Cardiac ventricle fibroblast (primary cell): ENCODE results near the gene SPATA9. TPM values are rescaled to one million over a fixed set of nuclear protein-coding genes. Genes with fewer than 3 reads are reported as not detected.

ENCODE experiments used
- total RNA-seq: library from RNA; depleted of rRNA; stranded (reverse); fragments of >200 nt; gene quantifications from 2 replicates; pipeline ENCODE4 v1.2.3, GENCODE V29; 2015

SPATA9 gene, protein sequence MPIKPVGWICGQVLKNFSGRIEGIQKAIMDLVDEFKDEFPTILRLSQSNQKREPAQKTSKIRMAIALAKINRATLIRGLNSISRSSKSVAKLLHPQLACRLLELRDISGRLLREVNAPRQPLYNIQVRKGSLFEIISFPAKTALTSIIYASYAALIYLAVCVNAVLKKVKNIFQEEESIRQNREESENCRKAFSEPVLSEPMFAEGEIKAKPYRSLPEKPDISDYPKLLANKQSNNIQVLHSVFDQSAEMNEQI
- not detected in 2 replicates for total RNA-seq

DNA sequence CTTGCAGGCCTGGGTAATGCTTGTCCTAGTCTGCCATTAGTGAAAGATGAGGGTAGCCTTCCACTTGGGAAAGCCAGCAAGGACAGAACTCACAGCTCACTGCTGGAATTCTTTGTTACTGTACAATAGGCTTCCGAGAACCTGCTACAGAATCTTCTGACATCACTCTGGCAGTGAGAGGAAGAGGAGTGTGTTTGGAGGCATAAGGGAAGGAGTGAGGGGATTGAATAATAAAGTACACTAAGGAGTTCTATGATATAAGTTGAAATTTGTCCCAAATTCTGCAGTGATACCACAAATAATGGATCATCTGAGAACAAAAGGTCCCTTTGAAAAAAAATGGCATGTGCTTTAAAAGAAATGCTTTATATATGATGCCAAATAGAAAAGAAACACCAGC is at the start of gene SPATA9:
SPATA9 (minus strand) TSS at position 101 of the 400 bp plus-strand sequence. CDS start 137 bp downstream, outside the sequence.

DNA sequence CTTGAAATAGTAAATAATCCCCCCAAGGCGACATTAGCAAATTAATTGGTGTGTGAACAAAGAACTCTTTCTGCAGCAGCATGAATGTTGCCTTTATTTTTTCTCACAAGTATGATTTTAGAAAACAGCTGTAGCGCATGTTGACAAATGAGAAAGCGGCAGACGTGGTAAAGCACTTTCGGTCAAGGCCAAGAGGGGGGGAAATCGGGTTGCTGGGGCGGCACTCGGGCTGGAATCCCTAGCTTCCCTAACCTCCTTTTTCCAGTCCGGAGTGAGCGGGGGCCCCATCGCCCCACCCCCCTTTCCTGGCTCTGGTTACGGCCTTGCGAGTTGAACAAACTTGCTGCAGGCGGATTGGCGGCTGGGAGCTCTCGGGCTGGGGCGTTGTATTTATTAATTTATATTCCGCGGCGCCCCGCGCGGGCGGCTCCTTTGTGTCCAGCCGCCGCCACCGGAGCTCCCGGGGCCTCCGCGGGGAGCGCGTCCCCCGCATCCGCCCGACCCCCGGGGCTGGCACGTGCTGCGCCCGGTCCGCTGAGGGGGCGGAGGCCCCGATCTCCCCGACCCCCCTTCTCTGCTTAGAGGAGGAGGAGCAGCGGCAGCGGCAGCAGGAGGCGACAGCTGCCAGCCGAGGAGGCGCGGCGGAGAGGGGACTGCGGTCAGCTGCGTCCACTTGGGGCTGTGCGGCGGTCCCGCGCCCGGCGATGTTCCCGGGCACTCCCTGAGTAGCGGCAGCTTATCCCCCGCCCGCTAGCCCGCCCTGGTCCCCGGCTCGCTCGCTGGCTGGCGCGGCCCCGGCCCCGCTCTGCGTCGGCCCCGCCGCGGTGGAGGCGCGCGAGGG is 48.2 kb upstream of the SPATA9 start, which contains the start of gene RHOBTB3:
RHOBTB3 (plus strand) TSS at position 607 of the 841 bp plus-strand sequence. CDS start 347 bp downstream, outside the sequence.

DNA sequence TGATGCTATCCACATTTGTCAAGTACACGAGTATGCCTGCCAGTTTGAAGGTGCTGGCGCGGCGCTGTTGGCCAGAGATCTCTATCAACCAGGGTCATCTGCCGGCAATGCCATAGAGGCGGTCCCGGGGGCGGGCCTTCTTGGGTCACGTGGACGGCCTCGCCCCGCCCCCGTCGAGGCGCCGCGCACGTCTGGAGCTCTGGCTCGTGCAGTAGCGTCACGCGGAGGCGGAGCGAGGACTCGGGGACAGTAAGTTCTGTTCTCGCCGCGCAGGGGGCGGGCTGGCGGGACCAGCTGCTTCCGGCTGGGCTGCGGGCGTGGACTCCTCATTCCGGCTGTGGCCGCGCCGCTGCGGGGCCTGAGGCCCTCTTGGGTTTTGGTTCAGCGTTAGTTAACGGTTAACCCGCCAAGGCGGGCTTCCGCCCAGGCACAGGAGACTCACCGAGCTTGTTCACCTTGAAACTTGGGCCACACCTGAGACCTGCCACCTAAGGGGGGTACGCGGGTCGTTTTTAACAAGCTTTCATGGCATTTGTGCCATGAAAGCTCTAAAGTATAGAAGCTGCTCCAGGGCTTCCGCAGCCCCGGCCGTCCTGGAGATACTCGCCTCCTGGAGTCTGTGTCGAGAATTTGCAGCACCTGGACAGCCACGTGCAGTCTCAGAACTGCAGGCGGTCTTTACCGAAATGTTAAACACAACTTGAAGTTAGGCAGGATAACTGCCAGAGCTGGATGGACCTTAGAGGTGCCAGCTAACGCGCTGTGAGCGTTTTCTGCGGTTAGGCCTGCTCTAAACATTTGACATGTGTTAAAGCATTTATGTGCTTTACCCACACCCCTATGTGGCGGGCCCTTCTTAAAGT is 36.0 kb downstream of the SPATA9 start, which contains the start of gene RFESD:
RFESD (plus strand) TSS at position 209 of the 863 bp plus-strand sequence. CDS start 5,495 bp downstream, outside the sequence.

DNA sequence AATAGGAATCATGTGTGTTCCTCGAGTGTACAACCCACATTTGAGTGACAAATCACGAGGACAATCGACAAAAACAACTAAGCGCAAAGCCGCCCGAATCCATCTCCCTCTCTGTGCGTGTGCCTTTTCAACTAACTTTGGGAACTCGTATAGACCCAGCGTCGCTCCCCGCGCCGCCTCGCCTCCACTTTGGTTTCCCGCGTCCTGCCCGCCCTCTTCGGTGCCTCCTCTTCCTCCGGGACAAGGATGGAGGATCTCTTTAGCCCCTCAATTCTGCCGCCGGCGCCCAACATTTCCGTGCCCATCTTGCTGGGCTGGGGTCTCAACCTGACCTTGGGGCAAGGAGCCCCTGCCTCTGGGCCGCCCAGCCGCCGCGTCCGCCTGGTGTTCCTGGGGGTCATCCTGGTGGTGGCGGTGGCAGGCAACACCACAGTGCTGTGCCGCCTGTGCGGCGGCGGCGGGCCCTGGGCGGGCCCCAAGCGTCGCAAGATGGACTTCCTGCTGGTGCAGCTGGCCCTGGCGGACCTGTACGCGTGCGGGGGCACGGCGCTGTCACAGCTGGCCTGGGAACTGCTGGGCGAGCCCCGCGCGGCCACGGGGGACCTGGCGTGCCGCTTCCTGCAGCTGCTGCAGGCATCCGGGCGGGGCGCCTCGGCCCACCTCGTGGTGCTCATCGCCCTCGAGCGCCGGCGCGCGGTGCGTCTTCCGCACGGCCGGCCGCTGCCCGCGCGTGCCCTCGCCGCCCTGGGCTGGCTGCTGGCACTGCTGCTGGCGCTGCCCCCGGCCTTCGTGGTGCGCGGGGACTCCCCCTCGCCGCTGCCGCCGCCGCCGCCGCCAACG is 62.5 kb downstream of the SPATA9 start, which contains the start of gene GPR150:
GPR150 (plus strand) TSS at position 58 of the 840 bp plus-strand sequence; CDS start at position 247, 189 bp downstream.

Other genes with a start within 250 kb of the SPATA9 start
- 48.0 and 49.3 TPM in 2 replicates for gene SKIC3, start 128.0 kb downstream of the SPATA9 start, total RNA-seq
- 10.2 and 10.5 TPM in 2 replicates for gene ARSK, start 127.9 kb downstream of the SPATA9 start, total RNA-seq
- 0.20 and 0.31 TPM in 2 replicates for gene GPR150, start 62.9 kb downstream of the SPATA9 start, total RNA-seq
- 0.78 and 0.81 TPM in 2 replicates for gene RFESD, start 36.2 kb downstream of the SPATA9 start, total RNA-seq
- gene RHOBTB3, start 48.3 kb upstream of the SPATA9 start, total RNA-seq, result 102 and 110 TPM in 2 replicates
- gene GLRX, start 139.7 kb upstream of the SPATA9 start, total RNA-seq, result 133 and 258 TPM in 2 replicates